ENCODE measurements around the gene FIZ1. TPM values are rescaled to one million over a fixed set of nuclear protein-coding genes. Genes with fewer than 3 reads are reported as not detected.

Gene FIZ1
- polyA plus RNA-seq, 2 donors = 7.2 to 10.9 TPM

DNA sequence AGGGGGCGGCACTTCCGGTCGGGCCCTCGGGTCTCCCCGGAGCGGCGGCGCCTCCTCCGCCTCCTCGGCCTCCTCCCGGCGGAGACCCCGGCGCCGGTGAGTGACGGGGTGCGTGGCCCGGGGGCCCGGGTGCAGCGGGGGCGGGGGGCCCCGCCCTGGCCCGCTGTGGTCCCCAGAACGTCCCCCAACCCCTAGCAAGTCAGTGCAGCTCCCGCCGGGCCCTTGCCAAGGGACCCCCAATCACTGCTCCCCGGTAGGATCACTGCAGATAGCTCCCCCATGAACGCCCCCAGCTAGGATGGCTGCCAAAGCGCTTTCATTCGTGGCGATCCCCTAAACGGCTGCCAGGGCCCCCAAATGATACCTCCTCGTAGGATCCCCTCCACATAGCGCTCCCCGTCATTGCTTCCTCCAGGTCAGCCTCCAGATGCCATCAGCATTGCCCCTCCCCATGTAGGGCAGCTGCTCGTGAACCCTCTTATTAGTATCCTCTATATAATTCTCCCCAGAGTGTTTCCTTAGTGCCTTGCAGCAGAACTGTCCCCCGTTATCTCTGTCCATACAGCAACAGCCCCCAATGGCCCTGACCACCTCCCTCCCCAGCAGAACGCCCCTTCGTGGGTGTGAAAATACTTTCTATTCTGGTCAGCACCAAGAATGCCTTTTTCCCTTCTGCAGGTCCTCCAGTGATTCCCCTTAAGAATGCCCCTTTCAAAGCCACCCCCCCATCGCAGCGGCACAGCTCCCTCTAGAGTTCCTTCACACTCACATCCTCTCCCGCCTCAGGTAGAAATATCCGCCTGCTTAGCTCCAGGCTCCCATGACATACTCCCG, 6.5 kb upstream of the FIZ1 start, which contains the start of gene ZNF865:
Gene ZNF865 (plus strand): TSS at position 11 of the 834 bp plus-strand sequence. CDS start 7,972 bp downstream, outside the sequence.
- Histone ChIP-seq H3K4me1 (ENCODE audit: control insufficient read depth in 2 of 2, insufficient read depth in 2 of 2, low read length in 1 of 2) (peaks cover 0 to 9% of the 10 kb centered on the region in 2 donors), H3K27me3 (ENCODE audit: control insufficient read depth in 1 of 2, insufficient read depth in 2 of 2, low read length in 2 of 2) (no peaks in the 10 kb centered on the region), H3K4me3 (ENCODE audit: low read depth in 1 of 2, low read length in 2 of 2) (peak within 1 kb of the TSS; percentile 69 to 75), H3K36me3 (ENCODE audit: control insufficient read depth in 2 of 2, insufficient read depth in 2 of 2, low read length in 1 of 2) (peaks cover 0 to 10% of the 10 kb centered on the region in 2 donors), H3K27ac (ENCODE audit: low read depth in 2 of 2, low read length in 1 of 2) (peak within 1 kb of the TSS; percentile 90 to 96), H3K9me3 (ENCODE audit: control insufficient read depth in 2 of 2, insufficient read depth in 1 of 2, low read depth in 1 of 2, low read length in 1 of 2) (no peaks in the 10 kb centered on the region)
- WGBS, 2 donors = 1% methylated on average over 23 to 44 of the region's 44 CpGs

DNA sequence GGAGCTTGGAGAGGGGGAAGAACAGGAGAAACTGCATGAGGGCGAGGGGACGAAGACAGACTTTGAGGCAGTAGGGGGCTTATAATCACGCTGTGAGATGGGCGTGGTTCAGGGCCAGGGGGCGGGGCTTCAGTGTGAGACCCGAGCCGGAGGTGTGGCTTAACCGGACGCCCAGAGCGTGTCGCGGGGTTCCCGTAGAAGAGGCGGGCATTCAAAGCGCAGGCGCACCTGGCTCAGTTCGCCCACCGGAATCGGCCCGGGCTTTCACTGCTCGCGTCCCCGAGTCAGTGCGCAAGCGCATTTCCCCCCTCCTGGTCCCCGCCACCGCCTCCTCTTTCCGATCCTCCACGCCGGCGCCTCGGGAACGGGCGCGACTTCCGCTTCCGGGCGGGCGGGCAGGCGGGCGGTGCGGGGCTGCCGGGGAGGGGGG, 5.9 kb upstream of the FIZ1 start:
- Histone ChIP-seq H3K27me3 (ENCODE audit: control insufficient read depth in 1 of 2, insufficient read depth in 2 of 2, low read length in 2 of 2) (no peaks in the 10 kb centered on the region), H3K36me3 (ENCODE audit: control insufficient read depth in 2 of 2, insufficient read depth in 2 of 2, low read length in 1 of 2) (peaks cover 0 to 10% of the 10 kb centered on the region in 2 donors), H3K4me3 (ENCODE audit: low read depth in 1 of 2, low read length in 2 of 2) (peak overlapping the region; percentile 69 to 75), H3K9me3 (ENCODE audit: control insufficient read depth in 2 of 2, insufficient read depth in 1 of 2, low read depth in 1 of 2, low read length in 1 of 2) (no peaks in the 10 kb centered on the region), H3K4me1 (ENCODE audit: control insufficient read depth in 2 of 2, insufficient read depth in 2 of 2, low read length in 1 of 2) (peaks cover 0 to 9% of the 10 kb centered on the region in 2 donors), H3K27ac (ENCODE audit: low read depth in 2 of 2, low read length in 1 of 2) (peak overlapping the region; percentile 90 to 96)
- WGBS, 2 donors = 0% methylated on average over 35 to 43 of the region's 43 CpGs

DNA sequence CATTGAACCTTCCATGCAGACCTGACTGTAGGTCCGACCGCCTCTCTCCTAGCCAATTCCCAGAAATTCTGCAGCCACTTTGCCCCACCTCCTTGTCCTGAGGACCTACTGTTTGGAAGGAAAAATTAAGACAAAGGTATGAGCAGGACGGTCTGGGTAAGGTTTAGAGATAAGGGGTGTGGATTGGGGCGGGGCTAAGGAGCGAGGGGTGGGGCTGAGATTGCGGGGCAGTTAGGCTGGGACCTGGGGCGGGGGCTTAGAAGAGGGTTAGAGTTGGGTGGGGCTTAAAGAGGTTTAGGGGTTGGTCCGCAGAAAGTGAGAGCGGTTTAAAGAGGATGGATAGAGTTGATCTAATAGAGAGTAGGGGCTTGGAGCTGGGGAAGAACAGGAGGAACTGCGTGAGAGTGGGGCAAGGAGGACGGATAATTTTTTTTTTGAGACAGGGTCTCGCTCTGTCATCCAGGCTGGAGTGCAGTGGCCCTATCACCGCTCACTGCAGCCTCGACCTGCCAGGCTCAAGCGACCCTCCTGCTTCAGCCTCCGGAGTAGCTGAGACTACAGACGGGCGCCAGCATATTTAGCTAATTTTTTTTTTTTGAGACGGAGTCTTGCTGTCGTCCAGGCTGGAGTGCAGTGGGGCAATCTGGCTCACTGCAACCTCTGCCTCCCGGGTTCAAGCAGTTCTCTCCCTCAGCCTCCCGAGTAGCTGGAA, 4.4 kb upstream of the FIZ1 start:
- Histone ChIP-seq H3K27ac (ENCODE audit: low read depth in 2 of 2, low read length in 1 of 2) (no peak overlapping the region), H3K4me1 (ENCODE audit: control insufficient read depth in 2 of 2, insufficient read depth in 2 of 2, low read length in 1 of 2) (peaks cover 0 to 9% of the 10 kb centered on the region in 2 donors), H3K27me3 (ENCODE audit: control insufficient read depth in 1 of 2, insufficient read depth in 2 of 2, low read length in 2 of 2) (no peaks in the 10 kb centered on the region), H3K9me3 (ENCODE audit: control insufficient read depth in 2 of 2, insufficient read depth in 1 of 2, low read depth in 1 of 2, low read length in 1 of 2) (no peaks in the 10 kb centered on the region), H3K36me3 (ENCODE audit: control insufficient read depth in 2 of 2, insufficient read depth in 2 of 2, low read length in 1 of 2) (peaks cover 0 to 10% of the 10 kb centered on the region in 2 donors), H3K4me3 (ENCODE audit: low read depth in 1 of 2, low read length in 2 of 2) (no peak overlapping the region)
- 72 to 78% methylated on average over 22 of the region's 22 CpGs for WGBS, 2 donors

DNA sequence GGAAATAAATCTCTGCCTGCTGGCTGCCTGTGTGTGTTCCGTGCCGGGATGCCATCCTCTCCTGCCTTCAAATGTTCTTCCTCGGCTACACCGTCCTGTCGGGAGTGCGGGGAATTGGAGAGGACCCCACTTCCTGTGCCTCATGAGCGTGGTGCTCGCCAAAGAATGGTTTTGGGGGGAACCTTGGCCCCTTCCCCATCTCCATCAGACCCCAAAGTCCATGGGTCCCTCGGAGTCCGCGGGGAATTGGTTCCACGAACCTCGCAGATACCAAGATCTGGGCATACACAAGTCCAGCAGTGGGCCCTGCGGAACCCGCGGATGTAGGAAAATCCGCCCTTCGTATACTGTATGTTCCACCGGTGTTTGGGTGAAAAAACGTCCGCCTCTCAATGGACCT, 3.8 kb upstream of the FIZ1 start:
- H3K27me3 ChIP-seq (ENCODE audit: control insufficient read depth in 1 of 2, insufficient read depth in 2 of 2, low read length in 2 of 2) = no peaks in the 10 kb centered on the region
- no peak overlapping the region for H3K27ac ChIP-seq (ENCODE audit: low read depth in 2 of 2, low read length in 1 of 2)
- H3K4me1 ChIP-seq (ENCODE audit: control insufficient read depth in 2 of 2, insufficient read depth in 2 of 2, low read length in 1 of 2) = peaks cover 0 to 9% of the 10 kb centered on the region in 2 donors
- no peak overlapping the region for H3K4me3 ChIP-seq (ENCODE audit: low read depth in 1 of 2, low read length in 2 of 2)
- H3K36me3 ChIP-seq (ENCODE audit: control insufficient read depth in 2 of 2, insufficient read depth in 2 of 2, low read length in 1 of 2) = peaks cover 0 to 10% of the 10 kb centered on the region in 2 donors
- H3K9me3 ChIP-seq (ENCODE audit: control insufficient read depth in 2 of 2, insufficient read depth in 1 of 2, low read depth in 1 of 2, low read length in 1 of 2) = no peaks in the 10 kb centered on the region
- WGBS, 2 donors = 89 to 90% methylated on average over 21 of the region's 21 CpGs

DNA sequence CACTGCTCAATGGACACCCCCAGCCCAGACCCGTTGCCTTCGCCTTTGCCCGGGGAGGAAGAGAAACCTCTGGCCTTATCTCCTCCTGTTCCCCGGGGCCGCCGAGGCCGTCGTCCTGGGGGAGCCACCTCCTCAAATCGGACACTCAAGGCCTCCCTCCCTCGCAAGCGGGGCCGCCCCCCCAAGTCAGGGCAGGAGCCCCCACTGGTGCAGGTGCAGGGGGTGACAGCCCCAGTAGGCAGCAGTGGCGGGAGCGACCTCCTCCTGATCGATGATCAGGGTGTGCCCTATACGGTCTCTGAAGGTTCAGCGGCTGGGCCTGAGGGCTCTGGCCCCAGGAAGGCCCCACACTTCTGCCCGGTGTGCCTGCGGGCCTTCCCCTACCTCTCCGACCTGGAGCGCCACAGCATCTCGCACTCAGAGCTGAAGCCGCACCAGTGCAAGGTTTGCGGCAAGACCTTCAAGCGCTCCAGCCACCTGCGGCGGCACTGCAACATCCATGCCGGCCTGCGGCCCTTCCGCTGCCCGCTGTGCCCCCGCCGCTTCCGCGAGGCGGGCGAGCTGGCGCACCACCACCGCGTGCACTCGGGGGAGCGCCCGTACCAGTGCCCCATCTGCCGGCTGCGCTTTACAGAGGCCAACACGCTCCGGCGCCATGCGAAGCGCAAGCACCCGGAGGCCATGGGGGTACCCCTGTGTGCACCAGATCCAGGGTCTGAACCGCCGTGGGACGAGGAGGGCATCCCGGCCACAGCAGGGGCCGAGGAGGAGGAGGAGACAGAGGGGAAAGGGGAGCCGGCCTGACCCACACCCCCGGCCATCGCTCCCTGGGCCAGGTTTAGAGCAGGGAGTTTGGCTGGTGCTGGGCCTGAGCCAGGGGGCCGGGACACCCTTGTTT, 3.0 kb upstream of the FIZ1 start:
- H3K4me1 ChIP-seq (ENCODE audit: control insufficient read depth in 2 of 2, insufficient read depth in 2 of 2, low read length in 1 of 2) = peaks cover 0 to 9% of the 10 kb centered on the region in 2 donors
- H3K27ac ChIP-seq (ENCODE audit: low read depth in 2 of 2, low read length in 1 of 2) = no peak overlapping the region
- WGBS, 2 donors = 92 to 94% methylated on average over 53 to 60 of the region's 60 CpGs
- no peaks in the 10 kb centered on the region for H3K27me3 ChIP-seq (ENCODE audit: control insufficient read depth in 1 of 2, insufficient read depth in 2 of 2, low read length in 2 of 2)
- no peak overlapping the region for H3K4me3 ChIP-seq (ENCODE audit: low read depth in 1 of 2, low read length in 2 of 2)
- H3K36me3 ChIP-seq (ENCODE audit: control insufficient read depth in 2 of 2, insufficient read depth in 2 of 2, low read length in 1 of 2) = peaks cover 0 to 12% of the 10 kb centered on the region in 2 donors
- no peaks in the 10 kb centered on the region for H3K9me3 ChIP-seq (ENCODE audit: control insufficient read depth in 2 of 2, insufficient read depth in 1 of 2, low read depth in 1 of 2, low read length in 1 of 2)

DNA sequence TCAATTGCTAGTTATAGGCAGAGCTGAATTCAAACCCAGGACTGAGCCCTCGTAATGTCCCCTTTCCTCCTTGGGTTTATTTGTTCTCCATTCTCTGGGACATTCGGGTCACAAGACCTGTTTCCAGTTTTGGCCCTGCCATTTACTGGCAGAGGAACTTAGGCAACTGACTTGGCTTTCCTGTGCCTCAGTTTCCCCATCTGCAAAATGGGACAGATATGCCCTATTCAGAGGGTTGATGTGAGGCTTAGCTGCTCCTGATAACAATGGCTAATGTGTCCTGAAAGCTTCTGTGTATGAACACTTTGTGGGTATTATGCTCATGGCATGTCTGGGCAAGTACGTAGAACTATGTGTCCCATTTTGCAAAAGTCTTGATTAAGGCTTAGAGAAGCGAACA, 1.8 kb upstream of the FIZ1 start:
- Histone ChIP-seq H3K27ac (ENCODE audit: low read depth in 2 of 2, low read length in 1 of 2) (peak overlapping the region; percentile 86 to 100), H3K27me3 (ENCODE audit: control insufficient read depth in 1 of 2, insufficient read depth in 2 of 2, low read length in 2 of 2) (no peaks in the 10 kb centered on the region), H3K4me1 (ENCODE audit: control insufficient read depth in 2 of 2, insufficient read depth in 2 of 2, low read length in 1 of 2) (peaks cover 0 to 7% of the 10 kb centered on the region in 2 donors), H3K9me3 (ENCODE audit: control insufficient read depth in 2 of 2, insufficient read depth in 1 of 2, low read depth in 1 of 2, low read length in 1 of 2) (no peaks in the 10 kb centered on the region), H3K36me3 (ENCODE audit: control insufficient read depth in 2 of 2, insufficient read depth in 2 of 2, low read length in 1 of 2) (peaks cover 0 to 17% of the 10 kb centered on the region in 2 donors), H3K4me3 (ENCODE audit: low read depth in 1 of 2, low read length in 2 of 2) (peak overlapping the region; percentile 57 to 78)
- 49 to 54% methylated on average over 4 of the region's 4 CpGs for WGBS, 2 donors

DNA sequence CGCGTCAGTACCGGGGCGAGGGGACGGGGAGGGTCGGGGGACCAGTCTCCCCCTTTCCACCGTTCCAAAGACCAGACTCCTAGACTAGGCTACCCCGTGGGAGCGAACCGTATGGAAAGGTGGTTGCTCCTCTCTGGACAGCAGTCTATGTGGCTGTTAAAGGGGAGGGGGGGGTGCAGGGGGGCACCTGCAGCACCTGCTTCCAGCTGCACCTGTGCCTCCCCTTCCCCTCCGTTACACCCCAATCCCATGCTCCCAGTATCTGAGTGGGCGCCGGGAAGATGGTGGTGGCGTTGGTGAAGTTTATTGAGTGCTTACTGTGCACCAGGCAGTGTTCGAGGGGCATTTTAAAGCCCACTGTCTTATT, 1.3 kb upstream of the FIZ1 start:
- H3K27me3 ChIP-seq (ENCODE audit: control insufficient read depth in 1 of 2, insufficient read depth in 2 of 2, low read length in 2 of 2) = no peaks in the 10 kb centered on the region
- 2 to 4% methylated on average over 15 of the region's 15 CpGs for WGBS, 2 donors
- H3K4me3 ChIP-seq (ENCODE audit: low read depth in 1 of 2, low read length in 2 of 2) = peak overlapping the region; percentile 57 to 78
- peaks cover 0 to 18% of the 10 kb centered on the region in 2 donors for H3K36me3 ChIP-seq (ENCODE audit: control insufficient read depth in 2 of 2, insufficient read depth in 2 of 2, low read length in 1 of 2)
- peak overlapping the region; percentile 86 to 100 for H3K27ac ChIP-seq (ENCODE audit: low read depth in 2 of 2, low read length in 1 of 2)
- H3K4me1 ChIP-seq (ENCODE audit: control insufficient read depth in 2 of 2, insufficient read depth in 2 of 2, low read length in 1 of 2) = peaks cover 0 to 7% of the 10 kb centered on the region in 2 donors
- no peaks in the 10 kb centered on the region for H3K9me3 ChIP-seq (ENCODE audit: control insufficient read depth in 2 of 2, insufficient read depth in 1 of 2, low read depth in 1 of 2, low read length in 1 of 2)

DNA sequence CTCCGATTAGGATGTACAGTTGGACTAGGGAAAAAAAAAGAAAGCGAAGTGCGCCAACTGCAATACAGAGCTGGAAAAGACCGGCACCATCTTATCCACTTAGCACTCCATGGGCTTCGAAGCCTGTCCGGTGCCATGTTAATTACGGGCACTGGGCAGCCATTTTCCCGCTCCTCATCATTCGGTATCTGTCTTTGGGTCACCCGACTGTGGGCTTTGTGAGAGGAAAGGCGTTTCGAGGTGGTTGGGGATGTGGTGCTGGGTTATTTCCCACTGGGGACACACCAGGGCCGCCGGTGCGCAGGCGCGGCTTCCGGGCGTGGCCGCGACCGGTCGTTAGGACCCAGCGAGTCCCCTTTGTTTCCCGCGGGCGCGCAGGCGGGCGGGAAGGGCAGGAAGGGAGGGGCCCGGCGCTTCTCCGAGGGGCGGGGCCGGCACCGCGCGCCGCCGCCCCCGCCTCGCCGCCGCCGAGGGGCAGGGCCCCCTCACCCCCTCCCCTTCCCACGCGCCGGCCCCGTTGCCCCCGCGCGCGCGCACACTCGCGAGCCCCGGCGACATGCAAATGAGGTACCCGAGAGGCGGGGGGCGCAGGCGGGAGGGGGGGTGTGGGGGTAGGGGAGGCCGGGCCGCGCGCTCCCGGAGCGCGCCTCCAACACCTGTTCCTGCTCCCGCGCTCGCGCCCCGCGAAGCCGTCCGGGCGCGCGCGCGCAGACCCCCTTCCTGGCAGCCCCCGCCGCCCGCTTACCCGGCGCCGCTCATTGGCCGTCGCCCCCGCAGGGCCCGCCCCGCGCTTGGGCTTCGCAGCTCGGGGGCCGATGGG, 735 bp upstream of the FIZ1 start, which contains the start of gene ZNF524:
Gene ZNF524 (plus strand): TSS at position 447 of the 820 bp plus-strand sequence. CDS start 1,825 bp downstream, outside the sequence.
- H3K27ac ChIP-seq (ENCODE audit: low read depth in 2 of 2, low read length in 1 of 2) = peak within 1 kb of the TSS; percentile 86 to 100
- no peaks in the 10 kb centered on the region for H3K27me3 ChIP-seq (ENCODE audit: control insufficient read depth in 1 of 2, insufficient read depth in 2 of 2, low read length in 2 of 2)
- H3K9me3 ChIP-seq (ENCODE audit: control insufficient read depth in 2 of 2, insufficient read depth in 1 of 2, low read depth in 1 of 2, low read length in 1 of 2) = no peaks in the 10 kb centered on the region
- H3K4me1 ChIP-seq (ENCODE audit: control insufficient read depth in 2 of 2, insufficient read depth in 2 of 2, low read length in 1 of 2) = peaks cover 0 to 7% of the 10 kb centered on the region in 2 donors
- H3K4me3 ChIP-seq (ENCODE audit: low read depth in 1 of 2, low read length in 2 of 2) = peak within 1 kb of the TSS; percentile 57 to 78
- peaks cover 0 to 21% of the 10 kb centered on the region in 2 donors for H3K36me3 ChIP-seq (ENCODE audit: control insufficient read depth in 2 of 2, insufficient read depth in 2 of 2, low read length in 1 of 2)
- WGBS, 2 donors = 1% methylated on average over 33 to 97 of the region's 97 CpGs
